Measurements from ENCODE around the gene NXF1. TPM values are rescaled to one million over a fixed set of nuclear protein-coding genes. Genes with fewer than 3 reads are reported as not detected.

Gene NXF1
- total and polyA plus RNA-seq, 3 donors from 2014 or later, result 88.3 to 98.7 (median 94.6) TPM

- Histone ChIP-seq H3K27me3 (no peaks in the 10 kb centered on the region), H3K36me3 (ENCODE audit: low read depth, missing control alignments) (no peaks in the 10 kb centered on the region), H3K4me1 (peaks cover 23% of the 10 kb centered on the region), H3K9me3 (no peaks in the 10 kb centered on the region), H3K4me3 (no peak overlapping the region), H3K27ac (peak overlapping the region in 1 of 2 donors; percentile 60)
- DNase-seq, result no peak
- intact Hi-C loops (cut with DNase I; ENCODE audit: low total_unique reads), result no loop called here
- 71 to 75% methylated on average over 8 of the region's 8 CpGs for WGBS, 2 donors
- TF ChIP-seq CTCF (IDR thresholded peaks at IDR 0.05), result no peak
- no peak for TF ChIP-seq POLR2A (IDR thresholded peaks at IDR 0.05)
These were observed 11.0 kb downstream of the NXF1 start for GRCh38 chr11:62794201-62794775.

GRCh38 chr11:62792202-62792575 lies 13.1 kb downstream of the NXF1 start:
- H3K36me3 ChIP-seq (ENCODE audit: low read depth, missing control alignments), result no peaks in the 10 kb centered on the region
- TF ChIP-seq CTCF (IDR thresholded peaks at IDR 0.05) (no peak), POLR2A (IDR thresholded peaks at IDR 0.05) (no peak)
- no peaks in the 10 kb centered on the region for H3K9me3 ChIP-seq
- peak; percentile 52 for DNase-seq
- H3K27ac ChIP-seq, result peak overlapping the region; percentile 71 to 80
- H3K4me3 ChIP-seq, result peak overlapping the region; percentile 65 to 84
- 20 to 23% methylated on average over 11 of the region's 11 CpGs for WGBS, 2 donors
- intact Hi-C loops (cut with DNase I; ENCODE audit: low total_unique reads), result no loop called here
- no peaks in the 10 kb centered on the region for H3K27me3 ChIP-seq
- peaks cover 29% of the 10 kb centered on the region for H3K4me1 ChIP-seq

GRCh38 chr11:62791501-62792201 lies 13.6 kb downstream of the NXF1 start, which contains the start of gene TMEM223:
Gene TMEM223, minus strand, starts transcription at chr11:62792006. Its CDS starts 12 bp downstream, at chr11:62791994.
- H3K36me3 ChIP-seq (ENCODE audit: low read depth, missing control alignments), result no peaks in the 10 kb centered on the region
- TF ChIP-seq POLR2A (IDR thresholded peaks at IDR 0.05), result no peak
- TF ChIP-seq CTCF (IDR thresholded peaks at IDR 0.05), result peak in 1 of 3 experiments; percentile 28
- 0% methylated on average over 16 to 58 of the region's 58 CpGs for WGBS, 2 donors

GRCh38 chr11:62789576-62789975 lies 15.7 kb downstream of the NXF1 start:
- intact Hi-C loops (cut with DNase I; ENCODE audit: low total_unique reads), result loop anchor here (10.0 kb wide), 1 partner anchor 65 kb away; no protein-coding TSS in a partner anchor

More at GRCh38 chr11:62791501-62792201, 13.6 kb downstream of the NXF1 start, which contains the start of gene TMEM223:
- Histone ChIP-seq H3K27ac (peak within 1 kb of the TSS; percentile 71 to 80), H3K4me1 (peaks cover 29% of the 10 kb centered on the region), H3K9me3 (no peaks in the 10 kb centered on the region), H3K27me3 (no peaks in the 10 kb centered on the region), H3K4me3 (peak within 1 kb of the TSS; percentile 65 to 84)
- peak; percentile 92 for DNase-seq
- intact Hi-C loops (cut with DNase I; ENCODE audit: low total_unique reads), result no loop called here

More at GRCh38 chr11:62789576-62789975, 15.7 kb downstream of the NXF1 start:
- H3K27me3 ChIP-seq, result no peaks in the 10 kb centered on the region
- no peak for TF ChIP-seq POLR2A (IDR thresholded peaks at IDR 0.05)
- no peak for TF ChIP-seq CTCF (IDR thresholded peaks at IDR 0.05)
- H3K36me3 ChIP-seq (ENCODE audit: low read depth, missing control alignments), result no peaks in the 10 kb centered on the region
- WGBS, 2 donors, result 49 to 50% methylated on average over 1 to 3 of the region's 3 CpGs
- peaks cover 35% of the 10 kb centered on the region for H3K4me1 ChIP-seq
- no peak overlapping the region for H3K4me3 ChIP-seq
- DNase-seq, result no peak
- H3K27ac ChIP-seq, result no peak overlapping the region
- no peaks in the 10 kb centered on the region for H3K9me3 ChIP-seq
